H1 (cell line): ENCODE data around the gene ZBTB11. TPM values are rescaled to one million over a fixed set of nuclear protein-coding genes. Genes with fewer than 3 reads are reported as not detected.

ENCODE experiments used
- CTCF ChIA-PET: fragments of 300-600 bp; sonication (Branson Sonifier 250); formaldehyde crosslinking; loops from one replicate; lab custom pipeline; 2021; ENCODE audit not compliant: partially characterized antibody; lab: Charles Lee
- POLR2A ChIA-PET: fragments of 300-600 bp; sonication (Branson Sonifier 250); formaldehyde crosslinking; loops from one replicate; lab custom pipeline; 2021; ENCODE audit warnings: inconsistent platforms; ENCODE audit not compliant: partially characterized antibody; lab: Charles Lee
- DNase-seq, 2 experiments: peaks; one replicate each; pipeline versions ENCODE4 v3.0.0 to v3.0.0-alpha.2; 2010 to 2022; ENCODE audit warnings: low spot score in 2 of 2, low read depth in 1 of 2, mixed read lengths in 1 of 2
- FAIRE-seq: peaks from 2 replicates; lab custom pipeline; 2011; peaks lifted over from hg19 to GRCh38; lab: Jason Lieb, UNC
- H2AFZ ChIP-seq: 2 replicates; pipeline ENCODE4 v1.8.1; 2012; ENCODE audit warnings: low read length, inconsistent platforms
- H2AK5ac ChIP-seq: 2 replicates; pipeline ENCODE4 v1.6.1; 2013; ENCODE audit warnings: low read depth, low read length
- H2BK120ac ChIP-seq: replicated peaks from 2 replicates; pipeline ENCODE3; 2013; ENCODE audit warnings: low read depth, low read length, inconsistent platforms
- H2BK12ac ChIP-seq: 2 replicates; pipeline ENCODE4 v1.6.1; 2013; ENCODE audit warnings: low read depth, low read length
- H2BK15ac ChIP-seq: 2 replicates; pipeline ENCODE4 v1.6.1; 2013; ENCODE audit warnings: low read length
- H2BK20ac ChIP-seq: 2 replicates; pipeline ENCODE4 v1.6.1; 2013; ENCODE audit warnings: low read length
- H2BK5ac ChIP-seq: 2 replicates; pipeline ENCODE4 v1.6.1; 2013; ENCODE audit warnings: low read depth, low read length
- H3K14ac ChIP-seq: 2 replicates; pipeline ENCODE4 v1.6.1; 2013; ENCODE audit warnings: inconsistent platforms; ENCODE audit not compliant: insufficient read length
- H3K18ac ChIP-seq: 2 replicates; pipeline ENCODE4 v1.6.1; 2013; ENCODE audit warnings: low read length; ENCODE audit errors: extremely low read depth
- H3K23ac ChIP-seq: 2 replicates; pipeline ENCODE4 v1.6.1; 2013; ENCODE audit warnings: inconsistent platforms; ENCODE audit not compliant: insufficient read length
- H3K23me2 ChIP-seq: 2 replicates; pipeline ENCODE4 v1.6.1; 2013; ENCODE audit warnings: low read depth, low read length
- H3K27ac ChIP-seq: 2 replicates; pipeline ENCODE4 v1.6.1; 2011; ENCODE audit warnings: low read depth, low read length, inconsistent platforms
- H3K27me3 ChIP-seq, 4 experiments: replicated peaks in 1 of 4; 1 replicate in 1 of 4; 2 replicates in 3 of 4; pipeline versions ENCODE4 v1.6.1 to v1.8.1; 2011 to 2013; ENCODE audit warnings: low read length in 3 of 4, mild to moderate bottlenecking in 3 of 4, inconsistent platforms in 2 of 4, mixed read lengths in 2 of 4, moderate library complexity in 1 of 4; ENCODE audit not compliant: control insufficient read depth in 3 of 4, insufficient read depth in 3 of 4; ENCODE audit errors: extremely low read depth in 1 of 4
- H3K36me3 ChIP-seq, 4 experiments: 2 replicates each; pipeline versions ENCODE4 v1.6.1 to v1.8.1; 2011 to 2013; ENCODE audit warnings: mild to moderate bottlenecking in 4 of 4, low read length in 3 of 4, moderate library complexity in 2 of 4, control low read depth in 1 of 4, inconsistent platforms in 1 of 4; ENCODE audit not compliant: insufficient read depth in 4 of 4, control insufficient read depth in 2 of 4
- H3K4ac ChIP-seq: replicated peaks from 2 replicates; pipeline ENCODE3; 2013; ENCODE audit warnings: low read length, low read depth, mixed read lengths, inconsistent platforms; ENCODE audit not compliant: insufficient read length
- H3K4me1 ChIP-seq, 4 experiments: replicated peaks in 1 of 4; 1 replicate in 1 of 4; 2 replicates in 3 of 4; pipeline versions ENCODE4 v1.6.1 to v1.8.1; 2011 to 2013; ENCODE audit warnings: low read length in 3 of 4, inconsistent platforms in 2 of 4, mixed read lengths in 1 of 4; ENCODE audit not compliant: insufficient read depth in 4 of 4, control insufficient read depth in 3 of 4
- H3K4me2 ChIP-seq, 2 experiments: 2 replicates each; pipeline versions ENCODE4 v1.6.1 to v1.8.1; 2011 to 2013; ENCODE audit warnings: low read depth in 2 of 2, low read length in 2 of 2, control low read depth in 1 of 2, inconsistent platforms in 1 of 2, mild to moderate bottlenecking in 1 of 2; ENCODE audit not compliant: insufficient read depth in 1 of 2
- H3K4me3 ChIP-seq, 4 experiments: fragments of 200-600, 300-600 bp in 1 of 4; sonication (generic), shearing (Covaris generic), sonication (Bioruptor Twin) in 1 of 4; 2 replicates each; pipeline versions ENCODE4 v1.5.1 to v1.8.1; 2011 to 2016; ENCODE audit warnings: low read length in 4 of 4, low read depth in 3 of 4, control low read depth in 2 of 4, inconsistent platforms in 2 of 4, mild to moderate bottlenecking in 2 of 4, mixed read lengths in 1 of 4, moderate library complexity in 1 of 4; ENCODE audit not compliant: insufficient read depth in 2 of 4; ENCODE audit errors: extremely low read depth in 1 of 4
- H3K56ac ChIP-seq: replicated peaks from 2 replicates; pipeline ENCODE3; 2013; ENCODE audit warnings: low read depth, mild to moderate bottlenecking, mixed read lengths, low read length, inconsistent platforms; ENCODE audit not compliant: insufficient read length
- H3K79me1 ChIP-seq: 2 replicates; pipeline ENCODE4 v1.6.1; 2013; ENCODE audit warnings: low read depth, low read length, control low read depth
- H3K79me2 ChIP-seq, 2 experiments: 2 replicates each; pipeline versions ENCODE4 v1.6.1 to v1.8.1; 2012 to 2013; ENCODE audit warnings: low read length in 2 of 2, mild to moderate bottlenecking in 2 of 2, inconsistent platforms in 1 of 2; ENCODE audit not compliant: insufficient read depth in 2 of 2, control insufficient read depth in 1 of 2
- H3K9ac ChIP-seq, 4 experiments: replicated peaks in 1 of 4; 1 replicate in 1 of 4; 2 replicates in 3 of 4; pipeline versions ENCODE4 v1.6.1 to v1.8.1; 2011 to 2013; ENCODE audit warnings: low read depth in 3 of 4, low read length in 3 of 4, control low read depth in 2 of 4, mild to moderate bottlenecking in 2 of 4, moderate library complexity in 2 of 4, inconsistent platforms in 1 of 4; ENCODE audit errors: extremely low read depth in 1 of 4
- H3K9me3 ChIP-seq, 2 experiments: 2 replicates each; pipeline versions ENCODE4 v1.6.1 to v1.8.1; 2012 to 2013; ENCODE audit warnings: mild to moderate bottlenecking in 2 of 2, moderate library complexity in 2 of 2, control low read depth in 1 of 2, inconsistent platforms in 1 of 2, low read depth in 1 of 2, low read length in 1 of 2, mixed read lengths in 1 of 2; ENCODE audit not compliant: insufficient read depth in 2 of 2
- H4K20me1 ChIP-seq, 2 experiments: replicated peaks in 1 of 2; 2 replicates each; pipeline versions ENCODE3 to v1.8.1; 2011 to 2013; ENCODE audit warnings: inconsistent platforms in 2 of 2, low read length in 2 of 2, mild to moderate bottlenecking in 1 of 2; ENCODE audit not compliant: insufficient read depth in 2 of 2, control insufficient read depth in 1 of 2
- H4K5ac ChIP-seq: 2 replicates; pipeline ENCODE4 v1.6.1; 2013; ENCODE audit warnings: low read length, low read depth, mixed read lengths, inconsistent platforms; ENCODE audit not compliant: insufficient read length
- H4K8ac ChIP-seq: 2 replicates; pipeline ENCODE4 v1.8.0; 2013; ENCODE audit warnings: mild to moderate bottlenecking, moderate library complexity, low read length, inconsistent platforms; ENCODE audit not compliant: insufficient read depth; ENCODE audit errors: extremely low read depth
- H4K91ac ChIP-seq: replicated peaks from 2 replicates; pipeline ENCODE3; 2013; ENCODE audit warnings: low read length, mixed read lengths, inconsistent platforms; ENCODE audit not compliant: insufficient read length
- CTBP2 ChIP-seq: IDR thresholded peaks from 2 replicates; pipeline ENCODE4 v1.7.0; 2011; ENCODE audit warnings: borderline replicate concordance, mild to moderate bottlenecking, moderate library complexity, mixed read lengths, low read length; ENCODE audit not compliant: insufficient read depth, insufficient read length
- JUND ChIP-seq: IDR thresholded peaks from 2 replicates; pipeline ENCODE4 v1.6.1; 2011; ENCODE audit warnings: mild to moderate bottlenecking, improper control_type of control experiment, low read length
- SRF ChIP-seq: IDR thresholded peaks from 2 replicates; pipeline ENCODE4 v1.6.1; 2011; ENCODE audit warnings: mild to moderate bottlenecking, low read depth, low read length, moderate library complexity
- WGBS, 2 experiments: shearing (Covaris generic) in 1 of 2; methylation state at CpG; one replicate each; pipeline versions ENCODE4 v1.1.6 to v1.1.7; 2013 to 2015; ENCODE audit warnings: low lambda C conversion rate in 2 of 2, mixed read lengths in 2 of 2, inconsistent platforms in 1 of 2, low coverage in 1 of 2, missing lambda C conversion rate in 1 of 2; ENCODE audit not compliant: insufficient replicate concordance in 2 of 2, insufficient coverage in 1 of 2, insufficient read length in 1 of 2; ENCODE audit errors: extremely low coverage in 1 of 2, missing lambda C conversion rate in 1 of 2; 5-methylcytosine and 5-hydroxymethylcytosine counted together
- polyA plus RNA-seq, 7 experiments: library from polyadenylated mRNA; depleted of rRNA in 3 of 7; stranded (reverse) in 5 of 7; unstranded in 2 of 7; fragments of >200 nt in 5 of 7; fragments of 200-250 nt in 2 of 7; gene quantifications; 1 replicate in 5 of 7; 2 replicates in 1 of 7; 4 replicates in 1 of 7; pipeline versions ENCODE4 v1.2.1 to v1.2.3, GENCODE V29; 2011 to 2013; ENCODE audit warnings: missing spikeins in 2 of 7, mixed read lengths in 2 of 7
- total RNA-seq: library from RNA; stranded (reverse); fragmentation: NEBNext Ultra II Directional; extraction: Animal tissue kit (Norgen Biotek cat#: 25700); gene quantifications from 2 replicates; pipeline ENCODE4 v1.2.1, GENCODE V29; 2021

The ZBTB11 gene
- total and polyA plus RNA-seq, 2 of the 8 experiments (the other 6 are each of a cell fraction or from before 2014, with no cell fraction given), result 3.0 to 14.0 TPM

GRCh38 chr3:101625879-101626278, 51.1 kb downstream of the ZBTB11 start:
- 88% methylated on average over 2 of the region's 2 CpGs; no CpG with 5 or more reads in 1 of the 2 experiments for WGBS, 2 experiments
- H3K14ac ChIP-seq, result no peak overlapping the region
- no peak for DNase-seq
- H2AK5ac ChIP-seq, result no peak overlapping the region
- no peak overlapping the region for H3K4ac ChIP-seq
- no peak overlapping the region for H3K4me3 ChIP-seq
- no peaks in the 10 kb centered on the region for H3K9me3 ChIP-seq
- H3K9ac ChIP-seq, result no peak overlapping the region
- H3K36me3 ChIP-seq, result no peaks in the 10 kb centered on the region
- no peak overlapping the region for H2BK120ac ChIP-seq
- H2BK15ac ChIP-seq, result no peak overlapping the region
- CTCF ChIA-PET, result interaction anchor here (1.1 to 4.7 kb wide), 2 partner anchors 10 to 13 kb away, joined by 3 to 28 read pairs; no protein-coding TSS in a partner anchor
- TF ChIP-seq CTBP2, result no peak
- peak; percentile 68 for TF ChIP-seq JUND
- TF ChIP-seq SRF, result no peak
- H3K18ac ChIP-seq, result no peak overlapping the region
- no peak overlapping the region for H3K27ac ChIP-seq
- no peaks in the 10 kb centered on the region for H4K20me1 ChIP-seq
- H2AFZ ChIP-seq, result no peak overlapping the region
- H4K5ac ChIP-seq, result no peak overlapping the region
- POLR2A ChIA-PET, result interaction anchor here (0.6 kb wide), 1 partner anchor 1925 kb away, joined by 3 read pairs; no protein-coding TSS in a partner anchor
- H2BK5ac ChIP-seq, result no peak overlapping the region
- no peak overlapping the region for H2BK20ac ChIP-seq
- no peak for FAIRE-seq
- H4K91ac ChIP-seq, result no peak overlapping the region
- H3K27me3 ChIP-seq, result no peaks in the 10 kb centered on the region
- no peak overlapping the region for H3K4me2 ChIP-seq
- peaks cover 0 to 4% (median 0%) of the 10 kb centered on the region in 4 experiments; a peak in 4 of 7 replicates for H3K4me1 ChIP-seq
- no peak overlapping the region for H2BK12ac ChIP-seq
- H3K79me1 ChIP-seq, result no peaks in the 10 kb centered on the region
- no peaks in the 10 kb centered on the region for H3K23me2 ChIP-seq
- H3K79me2 ChIP-seq, result no peaks in the 10 kb centered on the region
- H4K8ac ChIP-seq, result no peak overlapping the region
- H3K56ac ChIP-seq, result no peak overlapping the region
- H3K23ac ChIP-seq, result no peak overlapping the region
